K562 (cell line): ENCODE data around the gene PIGC. TPM values are rescaled to one million over a fixed set of nuclear protein-coding genes. Genes with fewer than 3 reads are reported as not detected.

ENCODE experiments used
- ATAC-seq: fragments of 200-7000 bp; cut with Tn5 transposase; 3 replicates; pipeline ENCODE4 v1.9.1; 2020; ENCODE audit warnings: moderate library complexity
- BruUV-seq: library from RNA; stranded (reverse); fragments of 400-500 nt; replicated peaks from 2 replicates; lab custom pipeline; 2021; lab: Mats Ljungman, UMichigan
- CTCF ChIA-PET: fragments of 300-600 bp; formaldehyde crosslinking; extraction: SDS; loops from one replicate; lab custom pipeline; 2021; ENCODE audit warnings: low intra/inter-chr PET ratio; lab: Yijun Ruan, JAX
- POLR2A ChIA-PET: fragments of 300-600, 350-650 bp; sonication (Branson Sonifier 250); formaldehyde crosslinking; extraction: SDS; loops from one replicate; lab custom pipeline; 2021; ENCODE audit warnings: antibody characterized with exemption, inconsistent platforms; lab: Yijun Ruan, JAX
- DNase-seq, 4 experiments: peaks; one replicate each; pipeline versions ENCODE4 v3.0.0 to v3.0.0-alpha.2; 2011 to 2018; ENCODE audit warnings: low spot score in 3 of 4, mixed read lengths in 3 of 4; ENCODE audit errors: extremely low read depth in 1 of 4
- FAIRE-seq: peaks from 2 replicates; lab custom pipeline; 2011; peaks lifted over from hg19 to GRCh38; lab: Jason Lieb, UNC
- H2AFZ ChIP-seq: 2 replicates; pipeline ENCODE4 v1.6.0; 2011; ENCODE audit warnings: low read depth, low read length, control low read depth, inconsistent platforms
- H3K27ac ChIP-seq: fragments of 200-600 bp; 3 replicates; pipeline ENCODE4 v1.8.0; 2011; ENCODE audit warnings: low read depth, mild to moderate bottlenecking, control low read depth, inconsistent platforms, low read length, moderate library complexity, mixed read lengths; ENCODE audit errors: extremely low read depth
- H3K27me3 ChIP-seq, 2 experiments: fragments of 300-600 bp in 1 of 2; 2 replicates in 1 of 2; 3 replicates in 1 of 2; pipeline versions ENCODE4 v1.6.0 to v1.8.0; 2011; ENCODE audit warnings: inconsistent platforms in 2 of 2, low read length in 2 of 2, mild to moderate bottlenecking in 1 of 2, mixed read lengths in 1 of 2, moderate library complexity in 1 of 2; ENCODE audit not compliant: control insufficient read depth in 2 of 2, insufficient read depth in 2 of 2
- H3K36me3 ChIP-seq: fragments of 300-600 bp; 3 replicates; pipeline ENCODE4 v1.8.0; 2011; ENCODE audit warnings: mild to moderate bottlenecking, low read length, inconsistent platforms; ENCODE audit not compliant: control insufficient read depth, insufficient read depth
- H3K4me1 ChIP-seq, 2 experiments: fragments of 200-600 bp in 1 of 2; replicated peaks in 1 of 2; 2 replicates in 1 of 2; 3 replicates in 1 of 2; pipeline versions ENCODE4 v1.5.1 to v1.8.0; 2011; ENCODE audit warnings: inconsistent platforms in 2 of 2, low read length in 2 of 2, mild to moderate bottlenecking in 1 of 2, mixed read lengths in 1 of 2, moderate library complexity in 1 of 2; ENCODE audit not compliant: control insufficient read depth in 2 of 2, insufficient read depth in 2 of 2
- H3K4me2 ChIP-seq: 2 replicates; pipeline ENCODE4 v1.6.1; 2011; ENCODE audit warnings: low read length, control low read depth, inconsistent platforms, mixed read lengths; ENCODE audit not compliant: insufficient read depth
- H3K4me3 ChIP-seq: fragments of 200-600 bp; sonication (generic), shearing (Covaris generic); 2 replicates; pipeline ENCODE4 v1.5.1; 2016; ENCODE audit warnings: control low read depth, inconsistent platforms
- H3K79me2 ChIP-seq: fragments of 200-600 bp; 3 replicates; pipeline ENCODE4 v1.8.0; 2011; ENCODE audit warnings: low read length, inconsistent platforms; ENCODE audit not compliant: control insufficient read depth, insufficient read depth
- H3K9ac ChIP-seq, 2 experiments: 2 replicates each; pipeline versions ENCODE4 v1.6.0 to v1.6.1; 2011; ENCODE audit warnings: low read depth in 2 of 2, low read length in 2 of 2, control low read depth in 1 of 2, inconsistent platforms in 1 of 2, mild to moderate bottlenecking in 1 of 2, mixed read lengths in 1 of 2; ENCODE audit not compliant: insufficient read depth in 1 of 2
- H3K9me1 ChIP-seq: one replicate; pipeline ENCODE4 v1.6.0; 2011; ENCODE audit warnings: inconsistent platforms, mild to moderate bottlenecking, low read length, moderate library complexity; ENCODE audit not compliant: control insufficient read depth, insufficient read depth
- H3K9me3 ChIP-seq: replicated peaks from 2 replicates; pipeline ENCODE4 v1.5.1; 2011; ENCODE audit warnings: low read depth, low read length, inconsistent platforms; ENCODE audit not compliant: control insufficient read depth, insufficient read depth
- H4K20me1 ChIP-seq: replicated peaks from 2 replicates; pipeline ENCODE4 v1.6.1; 2011; ENCODE audit warnings: low read length, inconsistent platforms, mixed read lengths; ENCODE audit not compliant: control insufficient read depth, insufficient read depth
- CBX8 ChIP-seq: fragments of 200-600 bp; sonication (generic); IDR thresholded peaks from 2 replicates; pipeline ENCODE4 v1.6.1; 2012; ENCODE audit warnings: borderline replicate concordance, mixed run types, low read depth, mild to moderate bottlenecking, moderate library complexity, mixed read lengths, low read length, control low read depth, inconsistent platforms; ENCODE audit not compliant: poor library complexity, severe bottlenecking; ENCODE audit errors: extremely low read depth
- DMBX1 ChIP-seq: fragments of 250-450 bp; sonication (Bioruptor Pico); IDR thresholded peaks from 2 replicates; pipeline ENCODE4 v1.8.0; 2022; ENCODE audit warnings: inconsistent platforms, mild to moderate bottlenecking, moderate library complexity, borderline replicate concordance
- IRF2 ChIP-seq: sonication (generic); formaldehyde crosslinking; IDR thresholded peaks from 2 replicates; pipeline ENCODE4 v1.8.1; 2022; ENCODE audit warnings: mild to moderate bottlenecking, missing genetic modification reagents
- NEUROD1 ChIP-seq: fragments of 150-350 bp; IDR thresholded peaks from 2 replicates; pipeline ENCODE4 v1.6.1; 2014; ENCODE audit warnings: borderline replicate concordance, low read length, low read depth; ENCODE audit not compliant: partially characterized antibody
- SLC30A9 ChIP-seq: fragments of 250-450 bp; sonication (Bioruptor Pico); IDR thresholded peaks from 2 replicates; pipeline ENCODE4 v1.8.0; 2022; ENCODE audit warnings: mild to moderate bottlenecking, moderate library complexity
- WHSC1 ChIP-seq: IDR thresholded peaks from one replicate; pipeline ENCODE4 v1.6.1; 2012; ENCODE audit warnings: low read length, control low read depth, inconsistent platforms
- XRCC5 ChIP-seq: fragments of 200-400 bp; formaldehyde crosslinking; IDR thresholded peaks from 2 replicates; pipeline ENCODE4 v1.6.1; 2017; ENCODE audit warnings: low read depth, mild to moderate bottlenecking, low read length
- ZBTB34 ChIP-seq: fragments of 250-450 bp; sonication (Bioruptor Pico); IDR thresholded peaks from 2 replicates; pipeline ENCODE4 v1.8.0; 2021; ENCODE audit warnings: mild to moderate bottlenecking, moderate library complexity
- ZEB2 ChIP-seq: fragments of 450-650 bp; IDR thresholded peaks from 2 replicates; pipeline ENCODE4 v1.6.1; 2016
- ZNF232 ChIP-seq: sonication (generic); formaldehyde crosslinking; IDR thresholded peaks from 2 replicates; pipeline ENCODE4 v1.8.0; 2022; ENCODE audit warnings: mild to moderate bottlenecking, missing genetic modification reagents
- ZNF311 ChIP-seq: fragments of 250-450 bp; sonication (Bioruptor Pico); IDR thresholded peaks from 2 replicates; pipeline ENCODE4 v1.4.0; 2020; ENCODE audit warnings: mild to moderate bottlenecking, moderate library complexity
- ZNF589 ChIP-seq: fragments of 200-800 bp; sonication (Bioruptor generic); IDR thresholded peaks from 2 replicates; pipeline ENCODE4 v1.6.1; 2016; ENCODE audit warnings: low read depth, missing genetic modification characterization, missing compliant biosample characterization
- ZNF77 ChIP-seq: fragments of 250-450 bp; sonication (Bioruptor Pico); IDR thresholded peaks from 2 replicates; pipeline ENCODE4 v1.5.0; 2020
- in situ Hi-C: fragments of 300-500 bp; cut with MboI; formaldehyde crosslinking; loops from 4 replicates; pipeline ENCODE4 v1.15.0; 2018; ENCODE audit warnings: inconsistent platforms, mixed read lengths
- intact Hi-C: fragments of 100-400 bp; cut with micrococcal nuclease; formaldehyde crosslinking; loops from 2 replicates; pipeline ENCODE4 v1.14.2; 2022
- polyA plus RNA-seq, 8 experiments: library from polyadenylated mRNA; depleted of rRNA in 4 of 8; stranded (reverse) in 5 of 8; unstranded in 3 of 8; fragments of >200 nt; fragmentation: Nextera tagmentation in 2 of 8; fragmentation: Illumina TruSeq in 1 of 8; extraction: Ambion mirVana in 2 of 8; extraction: Trizol in 1 of 8; gene quantifications; 2 replicates each; pipeline versions ENCODE4 v1.2.1 to v1.2.3, GENCODE V29; 2011 to 2014; ENCODE audit warnings: inconsistent platforms in 1 of 8, missing spikeins in 1 of 8
- total RNA-seq, 7 experiments: library from RNA; depleted of rRNA in 6 of 7; stranded (reverse); fragments of >200 nt in 6 of 7; fragmentation: Illumina TruSeq in 2 of 7; extraction: Trizol in 2 of 7; gene quantifications; 2 replicates each; pipeline versions ENCODE4 v1.2.1 to v1.2.3, GENCODE V29; 2011 to 2021; ENCODE audit warnings: low replicate concordance in 1 of 7
- TF ChIP-seq, protein P1 (sequence below): sonication (generic); IDR thresholded peaks from 2 replicates; pipeline ENCODE4 v1.6.1; 2016

Gene PIGC
- total and polyA plus RNA-seq, 9 of the 15 experiments (the other 6 are each of a cell fraction or from before 2014, with no cell fraction given): 30.5 to 97.9 (median 54.7) TPM

- intact Hi-C loops: no loop called here
- ATAC-seq: no peak
Measured at GRCh38 chr1:172414331-172414730, 29.5 kb downstream of the PIGC start.

More at GRCh38 chr1:172414331-172414730, 29.5 kb downstream of the PIGC start:
- no peak for TF ChIP-seq ZNF232
- no peak for TF ChIP-seq IRF2
- no peak for TF ChIP-seq ZNF77 (CRISPR knock-in tag)
- TF ChIP-seq ZEB2: no peak
- no peak for TF ChIP-seq SLC30A9 (CRISPR knock-in tag)
- TF ChIP-seq XRCC5: no peak
- no peak for TF ChIP-seq DMBX1 (CRISPR knock-in tag)
- TF ChIP-seq ZNF589 (CRISPR knock-in tag): no peak
- no peak for TF ChIP-seq ZBTB34 (CRISPR knock-in tag)
- no peak for TF ChIP-seq WHSC1
- TF ChIP-seq ZNF311 (CRISPR knock-in tag): no peak
- TF ChIP-seq, protein P1, sequence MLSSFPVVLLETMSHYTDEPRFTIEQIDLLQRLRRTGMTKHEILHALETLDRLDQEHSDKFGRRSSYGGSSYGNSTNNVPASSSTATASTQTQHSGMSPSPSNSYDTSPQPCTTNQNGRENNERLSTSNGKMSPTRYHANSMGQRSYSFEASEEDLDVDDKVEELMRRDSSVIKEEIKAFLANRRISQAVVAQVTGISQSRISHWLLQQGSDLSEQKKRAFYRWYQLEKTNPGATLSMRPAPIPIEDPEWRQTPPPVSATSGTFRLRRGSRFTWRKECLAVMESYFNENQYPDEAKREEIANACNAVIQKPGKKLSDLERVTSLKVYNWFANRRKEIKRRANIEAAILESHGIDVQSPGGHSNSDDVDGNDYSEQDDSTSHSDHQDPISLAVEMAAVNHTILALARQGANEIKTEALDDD: no peak
- no peak for TF ChIP-seq CBX8
- TF ChIP-seq NEUROD1: no peak
- Histone ChIP-seq H3K79me2 (no peaks in the 10 kb centered on the region), H3K4me2 (no peak overlapping the region), H3K27me3 (no peaks in the 10 kb centered on the region; a peak in 1 of 5 replicates), H3K27ac (no peak overlapping the region), H4K20me1 (no peaks in the 10 kb centered on the region), H3K36me3 (no peaks in the 10 kb centered on the region), H3K4me1 (no peaks in the 10 kb centered on the region), H3K4me3 (no peak overlapping the region), H3K9me1 (no peaks in the 10 kb centered on the region), H3K9ac (no peak overlapping the region), H3K9me3 (no peaks in the 10 kb centered on the region), H2AFZ (no peak overlapping the region)
- no peak for FAIRE-seq
- BruUV-seq: no TSS peak
- CTCF ChIA-PET: no interaction called here
- in situ Hi-C loops: no loop called here
- DNase-seq: no peak
- POLR2A ChIA-PET: no interaction called here
